T-helper 1 cell treated with Interleukin-12 subunit alpha and Interleukin-12 subunit beta and Interleukin-4 antibody, amounts not matched to agents 30 ng/mL and 1 ng/mL, for 36 hours (primary cell): ENCODE results near the gene CROCC. TPM values are rescaled to one million over a fixed set of nuclear protein-coding genes. Genes with fewer than 3 reads are reported as not detected.
"Not testable (repeated sequence)": the region's sequence is repeated elsewhere in the genome, so short reads cannot be mapped to it uniquely, and the experiment has no call there.

Source experiments
- intact Hi-C: fragments of 100-400 bp; cut with micrococcal nuclease; formaldehyde crosslinking; loops from one replicate; pipeline ENCODE4 v1.15.1; 2024
- total RNA-seq: library from RNA; stranded (reverse); gene quantifications from 2 replicates; pipeline ENCODE4 v1.2.3, GENCODE V29; 2022

Gene CROCC
- total RNA-seq, 1 donor from 2014 or later = 25.9 TPM

DNA sequence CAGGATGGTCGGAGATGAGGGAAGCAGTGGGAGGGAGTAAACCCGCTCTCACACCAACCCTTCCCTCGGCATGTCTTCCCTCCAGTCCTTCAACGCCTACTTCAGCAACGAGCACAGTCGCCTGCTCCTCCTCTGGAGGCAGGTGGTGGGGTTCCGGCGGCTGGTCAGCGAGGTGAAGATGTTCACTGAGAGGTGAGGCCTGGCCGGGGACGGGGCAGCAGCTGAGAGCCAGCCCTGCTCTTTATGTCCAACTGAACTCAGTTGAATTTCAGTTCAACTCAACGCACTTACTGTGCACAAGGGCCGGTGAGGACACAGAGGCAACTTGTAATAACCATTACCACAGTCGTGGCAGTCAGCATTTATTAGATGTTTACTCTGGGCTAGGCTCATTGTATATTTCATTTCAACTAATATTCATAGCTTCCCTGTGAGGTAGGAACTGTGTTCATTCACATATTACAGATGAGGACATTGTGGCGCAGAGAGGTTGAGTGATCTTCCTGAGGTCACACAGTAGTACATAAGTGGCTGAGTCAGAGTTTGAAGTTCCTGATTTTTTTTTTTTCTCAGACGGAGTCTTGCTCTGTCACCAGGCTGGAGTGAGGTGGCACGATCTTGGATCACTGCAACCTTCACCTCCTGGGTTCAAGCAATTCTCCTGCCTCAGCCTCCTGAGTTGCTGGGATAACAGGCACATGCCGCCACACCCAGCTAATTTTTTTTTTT lies 9.6 kb downstream of the CROCC start:
- intact Hi-C loops = not testable (repeated sequence)

DNA sequence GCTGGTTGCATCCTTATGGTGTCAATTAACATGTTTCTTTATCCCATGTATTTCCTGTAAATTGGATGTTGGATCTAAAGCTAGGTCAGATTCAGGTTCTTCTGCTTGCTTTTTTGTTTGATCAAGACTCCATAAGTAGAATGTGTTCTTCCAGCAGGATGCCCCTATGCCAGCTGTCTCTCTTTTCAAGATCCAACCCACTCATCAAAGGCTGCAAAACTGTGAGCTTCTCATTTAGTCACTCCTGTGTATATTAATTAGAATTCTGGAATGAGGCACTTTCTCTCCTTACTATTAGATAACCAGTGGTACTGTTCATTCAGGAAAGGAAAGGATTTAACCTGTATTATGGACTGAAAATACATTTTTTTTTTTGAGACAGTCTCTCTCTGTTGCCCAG lies 12.2 kb downstream of the CROCC start:
- intact Hi-C loops = not testable (repeated sequence)

DNA sequence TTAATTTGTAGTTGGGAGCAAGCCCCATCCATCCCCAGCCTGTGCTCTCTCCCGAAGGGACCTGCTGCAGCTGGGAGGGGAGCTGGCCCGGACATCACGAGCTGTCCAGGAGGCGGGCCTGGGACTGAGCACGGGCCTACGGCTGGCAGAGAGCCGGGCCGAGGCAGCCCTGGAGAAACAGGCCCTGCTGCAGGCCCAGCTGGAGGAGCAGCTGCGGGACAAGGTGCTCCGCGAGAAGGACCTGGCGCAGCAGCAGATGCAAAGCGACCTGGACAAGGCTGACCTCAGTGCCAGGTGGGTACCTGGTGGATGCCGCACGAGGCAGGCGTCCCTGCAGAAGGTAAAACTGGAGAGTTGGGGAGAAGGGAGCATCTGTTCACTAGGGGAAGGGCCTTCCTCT lies 14.8 kb downstream of the CROCC start:
- intact Hi-C loops = not testable (repeated sequence)

DNA sequence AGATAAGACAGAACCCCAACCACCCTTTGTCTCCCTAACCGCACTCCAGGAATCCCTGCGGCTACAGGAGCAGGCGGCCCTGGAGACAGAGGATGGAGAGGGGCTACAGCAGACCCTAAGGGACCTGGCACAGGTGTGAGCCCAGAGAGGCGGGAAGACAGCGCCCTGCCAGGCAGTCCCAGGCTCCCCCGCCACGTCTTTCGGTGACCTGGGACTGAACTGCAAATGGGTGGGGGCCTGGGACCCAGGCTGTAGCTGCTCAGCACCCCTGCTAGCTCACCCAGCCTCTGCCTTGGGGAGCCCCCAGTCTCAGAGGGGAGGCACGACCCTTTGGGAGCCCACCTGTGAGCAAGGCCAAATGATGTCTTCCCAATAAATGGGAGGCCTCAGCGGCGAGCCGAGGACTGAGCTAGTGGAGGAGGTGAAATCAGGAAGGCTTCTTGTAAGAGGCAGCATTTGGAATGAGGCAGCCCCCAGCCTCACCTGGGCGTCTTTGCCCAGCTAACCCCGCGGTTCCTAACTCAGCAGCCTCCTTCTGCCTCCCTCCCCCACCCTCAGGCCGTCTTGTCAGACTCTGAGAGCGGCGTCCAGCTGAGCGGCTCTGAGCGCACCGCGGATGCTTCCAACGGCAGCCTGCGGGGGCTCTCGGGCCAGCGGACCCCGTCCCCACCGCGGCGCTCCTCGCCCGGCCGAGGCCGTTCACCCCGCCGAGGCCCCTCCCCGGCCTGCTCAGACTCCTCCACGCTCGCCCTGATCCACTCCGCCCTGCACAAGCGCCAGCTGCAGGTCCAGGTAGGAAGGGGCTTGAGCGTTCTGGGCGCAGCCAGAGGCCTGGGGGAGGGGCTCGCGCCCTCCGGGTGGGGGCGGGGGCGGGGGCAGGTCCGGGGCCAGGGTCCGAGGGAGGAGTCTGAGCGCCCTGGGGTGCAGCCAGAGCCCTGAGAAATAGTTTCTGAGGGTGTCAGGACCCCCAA lies 16.9 kb downstream of the CROCC start:
- intact Hi-C loops = no loop called here

DNA sequence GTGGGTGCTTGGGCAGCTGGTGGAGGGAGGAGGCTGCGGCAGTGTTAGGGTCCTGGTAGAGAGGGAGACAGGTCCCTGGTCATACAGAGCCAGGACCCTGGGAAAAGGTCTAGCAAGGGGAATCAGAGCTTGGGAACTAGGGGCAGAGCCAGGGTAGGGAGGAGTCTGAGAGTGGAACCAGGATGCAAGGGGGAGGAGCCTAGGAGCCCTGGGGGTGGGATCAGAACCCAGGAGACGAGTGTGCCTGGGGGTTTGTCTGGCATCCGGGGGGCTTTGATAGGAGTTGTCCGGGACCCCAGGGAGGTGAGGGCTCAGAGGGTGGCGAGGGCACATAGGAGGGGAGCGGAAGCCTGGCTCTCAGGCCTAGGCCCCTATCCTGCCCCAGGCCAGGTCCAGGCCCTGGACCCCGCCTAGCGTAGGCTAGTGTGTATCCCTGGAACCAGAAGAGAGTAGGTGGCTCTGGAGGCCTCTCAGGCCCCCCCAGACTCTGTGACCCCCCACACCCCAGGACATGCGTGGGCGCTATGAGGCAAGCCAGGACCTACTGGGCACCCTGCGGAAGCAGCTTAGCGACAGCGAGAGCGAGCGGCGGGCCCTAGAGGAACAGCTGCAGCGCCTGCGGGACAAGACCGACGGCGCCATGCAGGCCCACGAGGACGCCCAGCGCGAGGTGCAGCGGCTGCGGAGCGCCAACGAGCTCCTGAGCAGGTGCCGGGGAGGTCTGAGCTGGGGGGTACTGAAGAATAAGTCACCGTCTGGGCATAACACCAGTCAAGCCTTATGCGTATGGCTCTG lies 17.9 kb downstream of the CROCC start:
- intact Hi-C loops = not testable (repeated sequence)

DNA sequence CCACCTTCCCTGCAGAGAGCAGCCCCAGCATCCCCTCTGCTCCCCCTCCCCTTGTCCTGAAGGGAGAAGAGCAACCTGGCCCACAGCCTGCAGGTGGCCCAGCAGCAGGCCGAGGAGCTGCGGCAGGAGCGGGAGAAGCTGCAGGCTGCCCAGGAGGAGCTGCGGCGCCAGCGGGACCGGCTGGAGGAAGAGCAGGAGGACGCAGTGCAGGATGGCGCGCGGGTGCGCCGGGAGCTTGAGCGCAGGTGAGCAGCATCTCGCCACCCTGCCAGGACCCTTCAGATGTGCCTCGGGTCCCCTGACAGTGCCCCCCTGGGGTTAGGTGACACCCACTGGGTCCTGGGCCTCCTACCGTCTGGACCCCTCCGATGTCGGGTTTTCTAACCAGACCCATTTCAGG lies 22.3 kb downstream of the CROCC start:
- intact Hi-C loops = no loop called here

DNA sequence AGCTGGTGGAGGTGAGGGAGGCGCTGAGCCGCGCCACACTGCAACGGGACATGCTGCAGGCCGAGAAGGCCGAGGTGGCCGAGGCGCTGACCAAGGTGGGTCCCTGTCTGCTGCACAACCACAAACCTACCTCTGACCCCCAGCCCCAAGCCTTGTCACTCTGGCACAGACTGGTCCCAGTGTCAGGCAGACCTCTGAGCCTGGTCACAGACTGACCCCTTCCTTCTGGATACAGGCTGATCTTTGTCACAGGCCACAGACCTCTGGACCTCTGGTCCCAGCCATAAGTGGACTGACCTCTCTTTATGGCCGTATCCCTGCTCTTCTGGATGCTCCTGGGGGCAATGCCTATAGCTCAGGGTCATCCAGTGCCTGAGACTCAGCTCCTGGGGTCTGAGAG lies 23.8 kb downstream of the CROCC start:
- intact Hi-C loops = not testable (repeated sequence)

DNA sequence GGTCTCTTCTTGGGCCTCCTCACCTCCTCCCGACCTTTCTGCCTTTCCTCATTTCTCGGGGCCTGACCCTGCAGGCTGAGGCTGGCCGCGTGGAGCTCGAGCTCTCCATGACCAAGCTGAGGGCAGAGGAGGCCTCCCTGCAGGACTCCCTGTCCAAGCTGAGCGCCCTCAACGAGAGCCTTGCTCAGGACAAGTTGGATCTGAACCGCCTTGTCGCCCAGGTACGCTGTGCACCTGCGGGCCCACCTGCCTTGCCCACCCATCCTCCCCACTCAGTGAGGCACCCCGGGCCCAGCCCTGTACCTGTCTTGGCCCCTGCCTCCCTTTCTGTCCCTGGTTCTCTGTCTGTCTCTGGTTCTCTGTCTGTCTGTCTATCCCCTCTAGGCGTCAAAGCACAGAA lies 24.5 kb downstream of the CROCC start:
- intact Hi-C loops = not testable (repeated sequence)

DNA sequence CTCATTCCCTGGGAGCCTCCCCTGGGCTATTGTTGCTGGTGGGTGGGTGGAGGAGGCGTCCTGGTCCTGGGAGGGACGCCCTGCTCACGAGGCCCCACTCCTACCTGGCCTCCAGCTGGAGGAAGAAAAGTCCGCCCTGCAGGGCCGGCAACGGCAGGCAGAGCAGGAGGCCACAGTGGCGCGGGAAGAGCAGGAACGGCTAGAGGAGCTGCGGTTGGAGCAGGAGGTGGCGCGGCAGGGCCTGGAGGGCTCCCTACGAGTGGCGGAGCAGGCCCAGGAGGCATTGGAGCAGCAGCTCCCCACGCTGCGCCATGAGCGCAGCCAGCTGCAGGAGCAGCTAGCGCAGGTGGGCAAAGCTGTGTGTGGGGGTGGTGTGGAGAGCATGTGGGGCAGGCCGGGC lies 24.9 kb downstream of the CROCC start:
- intact Hi-C loops = no loop called here

DNA sequence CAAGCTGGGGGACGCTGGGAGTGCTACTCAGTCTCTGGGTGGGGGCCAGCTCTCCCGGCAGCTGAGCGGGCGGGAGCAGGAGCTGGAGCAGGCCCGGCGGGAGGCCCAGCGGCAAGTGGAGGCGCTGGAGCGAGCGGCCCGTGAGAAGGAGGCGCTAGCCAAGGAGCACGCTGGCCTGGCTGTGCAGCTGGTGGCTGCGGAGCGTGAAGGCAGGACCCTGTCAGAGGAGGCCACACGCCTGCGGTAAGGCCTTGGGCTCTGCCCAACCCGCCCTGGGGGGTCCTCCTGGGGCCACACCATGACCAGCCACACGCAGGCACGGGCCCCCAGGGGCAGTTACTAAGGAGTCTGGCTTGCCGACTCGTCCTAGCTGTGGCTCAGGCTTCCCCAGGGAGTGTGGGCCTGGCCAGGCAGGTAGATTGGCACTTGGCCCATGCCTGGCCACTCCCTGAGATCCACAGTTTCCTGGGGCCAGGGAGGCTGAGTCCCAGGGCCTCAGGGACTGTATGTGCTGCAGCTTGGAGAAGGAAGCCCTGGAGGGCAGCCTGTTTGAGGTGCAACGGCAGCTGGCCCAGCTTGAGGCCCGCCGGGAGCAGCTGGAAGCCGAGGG lies 26.7 kb downstream of the CROCC start:
- intact Hi-C loops = not testable (repeated sequence)

DNA sequence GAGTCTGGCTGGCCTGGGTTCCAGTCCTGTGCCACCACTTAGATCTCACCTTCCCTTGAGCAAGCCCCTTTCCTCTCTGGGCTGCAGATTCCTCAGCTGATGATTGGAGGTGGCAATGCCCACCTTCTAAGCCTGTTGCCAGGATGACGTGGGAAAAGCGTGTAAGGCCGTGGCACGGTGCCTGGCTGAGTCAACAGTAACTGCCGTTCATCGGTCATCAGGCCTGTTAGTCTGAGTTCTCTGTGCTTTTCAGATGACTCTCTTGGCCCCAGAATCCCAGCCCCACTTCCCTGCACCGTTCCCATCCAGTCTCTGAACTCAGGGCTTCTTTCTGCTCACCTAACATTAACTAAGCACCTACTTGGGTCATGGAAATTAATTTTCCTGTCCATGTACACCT lies 27.3 kb downstream of the CROCC start:
- intact Hi-C loops = not testable (repeated sequence)

DNA sequence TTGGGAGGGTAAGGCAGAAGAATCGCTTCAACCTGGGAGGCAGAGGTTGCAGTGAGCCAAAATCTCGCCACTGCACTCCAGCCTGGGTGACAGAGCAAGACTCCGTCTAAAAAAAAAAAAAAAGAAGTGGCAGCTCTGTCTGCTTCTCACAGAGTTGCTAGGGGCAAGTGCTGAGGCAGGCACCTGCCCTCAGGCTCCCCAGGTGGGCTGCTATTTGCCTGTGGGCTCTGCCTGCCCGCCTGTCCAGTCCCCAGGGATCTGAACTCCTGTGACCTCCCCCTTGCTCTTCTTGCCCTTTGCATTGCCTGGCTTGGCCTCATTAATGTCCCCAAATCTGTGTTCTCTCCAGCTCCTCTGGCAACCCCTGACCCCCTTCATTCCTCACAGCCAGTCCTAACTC lies 30.6 kb downstream of the CROCC start:
- intact Hi-C loops = loop anchor here (5.0 kb wide), 1 partner anchor 40 kb away; no protein-coding TSS in a partner anchor

DNA sequence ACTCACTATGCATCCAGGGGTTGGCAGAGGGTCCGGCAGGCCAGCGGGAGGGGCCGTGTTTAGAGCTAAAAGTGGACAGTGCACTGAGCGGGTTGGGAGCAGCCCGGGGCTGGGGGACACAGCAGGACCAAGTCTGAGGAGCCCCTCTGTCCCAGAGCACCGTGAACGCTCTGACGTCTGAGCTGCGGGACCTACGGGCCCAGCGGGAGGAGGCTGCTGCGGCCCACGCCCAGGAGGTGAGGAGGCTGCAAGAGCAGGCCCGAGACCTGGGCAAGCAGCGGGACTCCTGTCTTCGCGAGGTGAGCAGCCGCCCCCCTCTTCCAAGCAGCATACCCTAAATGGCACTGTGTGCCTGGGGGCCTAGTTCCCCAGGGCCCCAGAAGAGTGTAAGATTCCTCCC lies 32.8 kb downstream of the CROCC start:
- intact Hi-C loops = loop anchor here (5.0 kb wide), 1 partner anchor 42 kb away; no protein-coding TSS in a partner anchor

DNA sequence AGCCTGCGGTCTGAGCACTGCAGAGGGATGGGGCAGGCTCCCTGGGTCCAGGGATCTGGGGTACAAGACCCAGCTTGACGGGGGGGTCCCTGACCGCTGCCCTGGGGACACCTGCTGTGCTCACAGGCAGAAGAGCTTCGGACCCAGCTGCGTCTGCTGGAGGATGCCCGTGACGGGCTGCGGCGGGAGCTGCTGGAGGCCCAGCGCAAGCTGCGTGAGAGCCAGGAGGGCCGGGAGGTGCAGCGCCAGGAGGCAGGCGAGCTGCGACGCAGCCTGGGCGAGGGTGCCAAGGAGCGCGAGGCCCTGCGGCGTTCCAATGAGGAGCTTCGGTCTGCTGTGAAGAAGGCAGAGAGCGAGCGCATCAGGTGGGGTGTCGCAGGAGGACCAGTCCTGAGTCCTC lies 33.5 kb downstream of the CROCC start:
- intact Hi-C loops = no loop called here

DNA sequence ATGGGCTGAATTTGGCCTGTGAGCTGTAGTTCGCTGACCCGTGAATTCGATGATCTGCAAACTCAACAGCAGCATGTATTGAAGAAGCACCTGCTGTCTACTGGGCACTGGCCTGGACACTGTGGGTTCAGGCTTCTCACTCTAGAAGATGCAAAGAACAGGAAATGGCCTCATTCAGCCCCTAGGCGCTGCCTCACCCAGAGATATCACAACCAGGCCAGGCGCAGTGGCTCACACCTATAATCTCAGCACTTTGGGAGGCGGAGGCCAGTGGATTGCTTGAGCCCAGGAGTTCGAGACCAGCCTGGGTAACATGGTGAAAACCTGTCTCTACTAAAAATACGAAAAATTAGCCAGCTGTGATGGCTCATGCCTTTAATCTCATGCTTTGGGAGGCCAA lies 35.0 kb downstream of the CROCC start:
- intact Hi-C loops = no loop called here

DNA sequence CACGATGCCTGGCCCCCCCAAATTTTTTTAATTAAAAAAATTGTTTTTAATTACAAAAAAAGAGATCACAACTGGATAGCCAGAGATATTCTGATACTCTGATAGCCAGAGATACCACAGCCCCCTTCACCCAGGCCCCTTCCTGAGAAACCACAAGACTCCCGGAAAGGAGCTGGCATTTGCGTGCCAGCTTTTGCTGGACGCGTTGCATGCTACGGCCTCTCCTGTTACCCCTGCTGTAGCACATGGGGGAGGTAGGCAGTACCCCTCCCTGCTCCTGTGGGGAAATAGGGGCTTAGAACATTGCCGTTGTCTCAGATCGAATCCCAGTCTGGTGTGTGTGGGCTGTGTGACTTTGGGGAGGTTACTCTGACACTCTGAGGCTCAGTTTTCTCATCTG lies 36.0 kb downstream of the CROCC start:
- intact Hi-C loops = no loop called here

DNA sequence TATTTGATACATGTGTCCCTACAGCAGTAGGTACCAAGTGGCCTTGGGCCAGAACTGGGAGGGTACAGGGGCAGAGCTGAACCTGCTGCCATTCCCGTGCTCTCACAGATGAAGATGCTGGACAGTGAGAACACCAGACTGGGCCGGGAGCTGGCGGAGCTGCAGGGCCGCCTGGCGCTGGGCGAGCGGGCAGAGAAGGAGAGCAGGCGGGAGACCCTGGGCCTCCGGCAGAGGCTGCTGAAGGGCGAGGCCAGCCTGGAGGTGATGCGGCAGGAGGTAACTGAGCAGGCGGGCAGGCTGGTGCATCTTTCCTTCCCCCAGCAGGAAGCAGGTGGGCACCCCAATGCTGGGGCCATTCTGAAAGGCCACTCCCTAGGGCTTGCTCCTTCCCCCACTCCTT lies 36.7 kb downstream of the CROCC start:
- intact Hi-C loops = no loop called here

DNA sequence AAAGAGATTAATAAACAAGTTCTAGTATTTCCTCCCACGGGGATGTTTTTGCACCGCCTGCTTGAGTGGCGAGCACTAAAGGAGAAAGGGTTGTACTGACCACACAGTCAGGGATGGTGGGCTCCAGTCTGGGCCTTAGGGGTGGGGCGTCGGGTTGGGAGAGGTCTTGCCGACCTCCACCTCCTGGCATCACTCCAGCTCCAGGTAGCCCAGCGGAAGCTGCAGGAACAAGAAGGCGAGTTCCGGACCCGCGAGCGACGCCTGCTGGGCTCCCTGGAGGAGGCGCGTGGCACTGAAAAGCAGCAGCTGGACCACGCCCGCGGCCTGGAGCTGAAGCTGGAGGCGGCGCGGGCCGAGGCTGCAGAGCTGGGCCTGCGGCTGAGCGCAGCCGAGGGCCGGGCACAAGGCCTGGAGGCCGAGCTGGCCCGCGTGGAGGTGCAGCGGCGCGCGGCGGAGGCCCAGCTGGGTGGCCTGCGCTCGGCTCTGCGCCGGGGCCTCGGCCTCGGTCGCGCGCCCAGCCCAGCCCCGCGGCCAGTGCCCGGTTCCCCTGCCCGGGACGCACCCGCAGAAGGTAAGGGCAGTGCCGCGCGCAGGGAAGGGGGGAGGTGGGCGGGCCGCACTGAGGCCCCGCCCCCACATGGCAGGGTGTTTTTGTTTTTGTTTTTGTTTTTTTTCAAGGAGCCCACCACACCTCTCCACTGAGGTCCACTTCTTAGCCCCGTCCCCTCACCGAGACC lies 39.0 kb downstream of the CROCC start:
- intact Hi-C loops = loop anchor here (1.0 to 2.0 kb wide), 5 partner anchors 9 to 94 kb away; partner anchors contain the start of gene SDHB

DNA sequence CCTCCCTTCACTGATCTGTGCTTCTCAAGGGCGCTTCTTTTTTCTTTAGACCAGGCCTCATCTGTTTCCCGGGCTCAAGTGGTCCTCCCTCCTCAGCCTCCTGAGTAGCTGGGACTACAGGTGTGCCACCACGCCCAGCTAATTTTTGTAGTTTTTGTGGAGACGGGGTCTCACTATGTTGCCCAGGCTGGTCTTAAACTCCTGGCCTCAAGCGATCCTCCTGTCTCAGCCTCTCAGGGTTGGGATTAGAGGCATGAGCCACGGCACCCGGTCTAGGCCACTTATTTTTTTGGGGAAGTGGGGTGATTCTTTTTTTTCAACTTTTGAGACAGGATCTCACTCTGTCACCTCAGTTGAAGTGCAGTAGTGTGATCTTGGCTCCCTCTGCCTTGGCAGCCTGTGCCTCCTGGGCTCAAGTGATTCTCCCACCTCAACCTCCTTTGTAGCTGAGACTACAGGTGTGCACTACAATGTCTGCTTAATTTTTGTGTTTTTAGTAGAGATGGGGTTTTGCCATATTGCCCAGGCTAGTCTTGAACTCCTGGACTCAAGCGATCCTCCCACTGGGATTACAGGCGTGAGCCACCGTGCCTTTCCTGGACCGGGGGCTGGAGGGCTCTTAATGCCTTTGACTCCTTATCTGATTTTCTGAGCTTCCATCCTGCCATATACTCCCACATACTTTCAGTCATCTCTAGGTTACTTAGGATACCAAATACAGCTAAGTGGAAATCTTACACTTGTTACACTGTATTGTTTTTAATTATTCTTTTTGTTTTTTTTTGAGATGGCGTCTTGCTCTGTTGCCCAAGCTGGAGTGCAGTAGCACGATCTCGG lies 39.8 kb downstream of the CROCC start:
- intact Hi-C loops = loop anchor here (2.0 kb wide), 3 partner anchors 57 to 93 kb away; partner anchors contain the start of gene SDHB
